Glomerular endothelial cell (primary cell): ENCODE results near the gene PCAT6. TPM values are rescaled to one million over a fixed set of nuclear protein-coding genes. Genes with fewer than 3 reads are reported as not detected.
"Not testable (repeated sequence)": the region's sequence is repeated elsewhere in the genome, so short reads cannot be mapped to it uniquely, and the experiment has no call there.

Experiments
- DNase-seq: peaks from one replicate; pipeline ENCODE4 v3.0.0-alpha.2; 2011; ENCODE audit warnings: low read depth, low spot score; ENCODE audit errors: extremely low read depth
- total RNA-seq: library from RNA; depleted of rRNA; stranded (reverse); fragments of >200 nt; gene quantifications from 2 replicates; pipeline ENCODE4 v1.2.3, GENCODE V29; 2015

Gene PCAT6
- total RNA-seq, result 6.0 TPM in 1 of 2 replicates, not detected in the other

GRCh38 chr1:202810615-202811295 lies at the start of gene PCAT6:
Gene PCAT6 (plus strand): TSS chr1:202810954.
- peak; percentile 48 for DNase-seq

- no peak for DNase-seq
Measured at GRCh38 chr1:202762019-202762418, 48.7 kb upstream of the PCAT6 start.

GRCh38 chr1:202765721-202766120 lies 45.0 kb upstream of the PCAT6 start:
- DNase-seq, result no peak

- no peak for DNase-seq
Measured at GRCh38 chr1:202770135-202770534, 40.6 kb upstream of the PCAT6 start.

- DNase-seq, result no peak
Measured at GRCh38 chr1:202781180-202781579, 29.6 kb upstream of the PCAT6 start.

- no peak for DNase-seq
Measured at GRCh38 chr1:202786804-202787203, 23.9 kb upstream of the PCAT6 start.

- DNase-seq, result no peak
Measured at GRCh38 chr1:202788800-202789199, 22.0 kb upstream of the PCAT6 start.

GRCh38 chr1:202791077-202791747 lies 19.5 kb upstream of the PCAT6 start:
- DNase-seq, result no peak

- no peak for DNase-seq
Measured at GRCh38 chr1:202794051-202794740, 16.6 kb upstream of the PCAT6 start.

- not testable (repeated sequence) for DNase-seq
Measured at GRCh38 chr1:202794931-202795330, 15.8 kb upstream of the PCAT6 start.

GRCh38 chr1:202796670-202797069 lies 14.1 kb upstream of the PCAT6 start:
- DNase-seq, result no peak

GRCh38 chr1:202798260-202798659 lies 12.5 kb upstream of the PCAT6 start:
- DNase-seq, result no peak

- DNase-seq, result no peak
Measured at GRCh38 chr1:202798792-202799331, 11.9 kb upstream of the PCAT6 start.

GRCh38 chr1:202800742-202801141 lies 10.0 kb upstream of the PCAT6 start:
- DNase-seq, result no peak

- DNase-seq, result no peak
Measured at GRCh38 chr1:202801175-202801574, 9.6 kb upstream of the PCAT6 start.

GRCh38 chr1:202802034-202802433 lies 8.7 kb upstream of the PCAT6 start:
- DNase-seq, result no peak

- no peak for DNase-seq
Measured at GRCh38 chr1:202802998-202803932, 7.5 kb upstream of the PCAT6 start.

- DNase-seq, result no peak
Measured at GRCh38 chr1:202804126-202804525, 6.6 kb upstream of the PCAT6 start.

- DNase-seq, result no peak
Measured at GRCh38 chr1:202805886-202806844, 4.6 kb upstream of the PCAT6 start.
